HepG2 (cell line): ENCODE data around the gene PRR12. TPM values are rescaled to one million over a fixed set of nuclear protein-coding genes. Genes with fewer than 3 reads are reported as not detected.
A peak's percentile ranks its signal among the peaks of the same experiment; 100 is the strongest.

Experiments used
- CBFB ChIP-seq: sonication (generic); formaldehyde crosslinking; IDR thresholded peaks from 2 replicates; pipeline ENCODE4 v1.4.0; 2020; ENCODE audit warnings: missing genetic modification reagents
- FIP1L1 ChIP-seq: fragments of 200-400 bp; formaldehyde crosslinking; IDR thresholded peaks from 2 replicates; pipeline ENCODE4 v1.6.1; 2018; ENCODE audit warnings: low read depth, mild to moderate bottlenecking, low read length, moderate library complexity, borderline replicate concordance; ENCODE audit not compliant: insufficient read depth
- FOXK2 ChIP-seq: fragments of 450-650 bp; IDR thresholded peaks from 2 replicates; pipeline ENCODE4 v1.6.1; 2016
- MIXL1 ChIP-seq: IDR thresholded peaks from 2 replicates; pipeline ENCODE4 v1.6.1; 2016
- NFYC ChIP-seq: IDR thresholded peaks from 2 replicates; pipeline ENCODE4 v1.6.1; 2016; ENCODE audit warnings: missing genetic modification reagents, missing compliant biosample characterization
- PLRG1 ChIP-seq: fragments of 450-650 bp; conservative IDR thresholded peaks from 2 replicates; pipeline ENCODE4 v1.6.1; 2016
- RFXANK ChIP-seq: IDR thresholded peaks from 2 replicates; pipeline ENCODE4 v1.6.1; 2016
- SIN3A ChIP-seq: IDR thresholded peaks from 2 replicates; pipeline ENCODE4 v1.6.1; 2011; ENCODE audit warnings: low read depth, mild to moderate bottlenecking, control low read depth, low read length, borderline replicate concordance
- SIN3B ChIP-seq: fragments of 150-350 bp; IDR thresholded peaks from 2 replicates; pipeline ENCODE4 v1.6.1; 2014; ENCODE audit warnings: low read length
- SMYD3 ChIP-seq: sonication (generic); formaldehyde crosslinking; IDR thresholded peaks from 2 replicates; pipeline ENCODE4 v1.8.1; 2023; ENCODE audit warnings: mild to moderate bottlenecking, missing genetic modification reagents
- YEATS4 ChIP-seq: sonication (generic); formaldehyde crosslinking; IDR thresholded peaks from 2 replicates; pipeline ENCODE4 v1.4.0; 2020; ENCODE audit warnings: missing genetic modification reagents, borderline replicate concordance
- ZNF10 ChIP-seq: sonication (generic); formaldehyde crosslinking; IDR thresholded peaks from 2 replicates; pipeline ENCODE4 v1.4.0; 2020; ENCODE audit warnings: mild to moderate bottlenecking, low read depth, missing genetic modification reagents, borderline replicate concordance
- ZNF263 ChIP-seq: sonication (generic); formaldehyde crosslinking; IDR thresholded peaks from 2 replicates; pipeline ENCODE4 v1.4.0; 2020; ENCODE audit warnings: missing genetic modification reagents
- ZNF350 ChIP-seq: sonication (generic); formaldehyde crosslinking; IDR thresholded peaks from 2 replicates; pipeline ENCODE4 v1.4.0; 2020; ENCODE audit warnings: mild to moderate bottlenecking, low read depth, missing genetic modification reagents, borderline replicate concordance
- ZNF432 ChIP-seq: sonication (generic); formaldehyde crosslinking; IDR thresholded peaks from 2 replicates; pipeline ENCODE4 v1.5.0; 2020; ENCODE audit warnings: missing genetic modification reagents, mild to moderate bottlenecking, borderline replicate concordance
- ZNF510 ChIP-seq: sonication (generic); formaldehyde crosslinking; IDR thresholded peaks from 2 replicates; pipeline ENCODE4 v1.4.0; 2020; ENCODE audit warnings: low read depth, mild to moderate bottlenecking, missing genetic modification reagents
- ZNF569 ChIP-seq: sonication (generic); formaldehyde crosslinking; IDR thresholded peaks from 2 replicates; pipeline ENCODE4 v1.5.0; 2020; ENCODE audit warnings: mild to moderate bottlenecking, missing genetic modification reagents, moderate library complexity, borderline replicate concordance
- ZNF761 ChIP-seq: sonication (generic); formaldehyde crosslinking; conservative IDR thresholded peaks from 2 replicates; pipeline ENCODE4 v1.4.0; 2020; ENCODE audit warnings: mild to moderate bottlenecking, missing genetic modification reagents
- polyA plus RNA-seq, 8 experiments: library from polyadenylated mRNA; depleted of rRNA in 3 of 8; stranded (reverse) in 7 of 8; unstranded in 1 of 8; fragments of >200 nt; fragmentation: Illumina TruSeq in 4 of 8; extraction: Trizol in 4 of 8; gene quantifications; 2 replicates each; pipeline versions ENCODE4 v1.2.1 to v1.2.3, GENCODE V29; 2011 to 2016; ENCODE audit warnings: low read depth in 4 of 8, missing spikeins in 1 of 8, mixed read lengths in 1 of 8; ENCODE audit not compliant: insufficient read depth in 1 of 8
- total RNA-seq, 5 experiments: library from RNA; depleted of rRNA; stranded (reverse); fragments of >200 nt; fragmentation: Illumina TruSeq; extraction: Trizol; gene quantifications; 2 replicates each; pipeline ENCODE4 v1.2.3, GENCODE V29; 2016; ENCODE audit warnings: low read depth in 1 of 5
- TF ChIP-seq, protein P1 (sequence below): sonication (generic); formaldehyde crosslinking; IDR thresholded peaks from 2 replicates; pipeline ENCODE4 v1.8.1; 2023; ENCODE audit warnings: missing genetic modification reagents, inconsistent platforms, borderline replicate concordance
- TF ChIP-seq, protein P2 (sequence below): sonication (generic); formaldehyde crosslinking; IDR thresholded peaks from 2 replicates; pipeline ENCODE4 v1.5.0; 2020; ENCODE audit warnings: missing genetic modification reagents
- TF ChIP-seq, protein P3 (sequence below): sonication (generic); formaldehyde crosslinking; IDR thresholded peaks from 2 replicates; pipeline ENCODE4 v1.5.1; 2020; ENCODE audit warnings: missing genetic modification reagents, mild to moderate bottlenecking, borderline replicate concordance
- TF ChIP-seq, protein P4 (sequence below): IDR thresholded peaks from 2 replicates; pipeline ENCODE4 v1.6.1; 2016; ENCODE audit warnings: missing genetic modification reagents, missing compliant biosample characterization

PRR12 gene
- total and polyA plus RNA-seq, 2 of the 13 experiments (the other 11 are each of a cell fraction or from before 2014, with no cell fraction given) = 0.62 to 1.5 TPM

DNA sequence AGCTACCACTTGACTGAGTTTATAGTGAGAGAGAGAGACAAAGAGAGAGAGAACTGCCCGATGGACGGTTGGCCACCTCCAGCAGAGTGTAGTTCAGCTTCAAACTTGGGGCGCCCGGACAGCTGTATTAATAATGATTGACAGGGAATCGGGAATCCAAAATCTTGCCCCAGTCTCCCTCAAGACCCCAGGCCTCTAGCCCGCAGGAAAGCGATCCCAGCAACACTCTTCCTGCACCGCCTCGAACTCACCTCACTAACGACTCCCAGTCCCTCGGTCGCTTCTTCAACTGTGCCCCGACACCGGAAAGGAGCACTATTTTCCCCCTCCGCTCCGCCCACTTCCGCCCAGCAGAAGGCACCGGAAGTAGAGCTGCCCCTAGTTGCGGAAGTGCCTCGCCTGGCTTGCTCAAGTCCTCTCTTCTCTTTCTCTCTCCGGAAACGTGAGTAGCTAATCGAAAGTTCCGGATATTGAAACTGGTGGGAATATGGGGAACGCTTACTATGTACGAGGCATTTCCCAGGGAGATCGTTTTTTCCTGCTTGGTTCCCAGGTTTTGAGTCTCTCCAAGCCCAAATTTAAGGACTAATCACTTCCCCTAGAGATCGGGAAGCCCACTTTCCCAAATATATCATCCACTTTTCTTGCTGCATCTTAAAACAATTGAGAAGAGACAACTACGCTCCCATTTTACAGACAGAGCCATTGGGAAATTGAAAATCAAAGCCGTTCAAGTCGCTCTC is 10.5 kb upstream of the PRR12 start, which contains the start of gene NOSIP (continued):
- TF ChIP-seq, protein P1, sequence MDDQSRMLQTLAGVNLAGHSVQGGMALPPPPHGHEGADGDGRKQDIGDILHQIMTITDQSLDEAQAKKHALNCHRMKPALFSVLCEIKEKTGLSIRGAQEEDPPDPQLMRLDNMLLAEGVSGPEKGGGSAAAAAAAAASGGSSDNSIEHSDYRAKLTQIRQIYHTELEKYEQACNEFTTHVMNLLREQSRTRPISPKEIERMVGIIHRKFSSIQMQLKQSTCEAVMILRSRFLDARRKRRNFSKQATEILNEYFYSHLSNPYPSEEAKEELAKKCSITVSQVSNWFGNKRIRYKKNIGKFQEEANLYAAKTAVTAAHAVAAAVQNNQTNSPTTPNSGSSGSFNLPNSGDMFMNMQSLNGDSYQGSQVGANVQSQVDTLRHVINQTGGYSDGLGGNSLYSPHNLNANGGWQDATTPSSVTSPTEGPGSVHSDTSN (CRISPR knock-in tag) = no peak
- no peak for TF ChIP-seq FOXK2
- TF ChIP-seq ZNF510 (CRISPR knock-in tag) = no peak; the same call in 1 of the 2 replicates
- peak; percentile 61; the same call in 1 of the 2 replicates for TF ChIP-seq NFYC (CRISPR knock-in tag)
- 0 out of 2 replicates have a peak, but pooled peaks have one; percentile 33 for TF ChIP-seq ZNF761 (CRISPR knock-in tag)
- TF ChIP-seq, protein P2, sequence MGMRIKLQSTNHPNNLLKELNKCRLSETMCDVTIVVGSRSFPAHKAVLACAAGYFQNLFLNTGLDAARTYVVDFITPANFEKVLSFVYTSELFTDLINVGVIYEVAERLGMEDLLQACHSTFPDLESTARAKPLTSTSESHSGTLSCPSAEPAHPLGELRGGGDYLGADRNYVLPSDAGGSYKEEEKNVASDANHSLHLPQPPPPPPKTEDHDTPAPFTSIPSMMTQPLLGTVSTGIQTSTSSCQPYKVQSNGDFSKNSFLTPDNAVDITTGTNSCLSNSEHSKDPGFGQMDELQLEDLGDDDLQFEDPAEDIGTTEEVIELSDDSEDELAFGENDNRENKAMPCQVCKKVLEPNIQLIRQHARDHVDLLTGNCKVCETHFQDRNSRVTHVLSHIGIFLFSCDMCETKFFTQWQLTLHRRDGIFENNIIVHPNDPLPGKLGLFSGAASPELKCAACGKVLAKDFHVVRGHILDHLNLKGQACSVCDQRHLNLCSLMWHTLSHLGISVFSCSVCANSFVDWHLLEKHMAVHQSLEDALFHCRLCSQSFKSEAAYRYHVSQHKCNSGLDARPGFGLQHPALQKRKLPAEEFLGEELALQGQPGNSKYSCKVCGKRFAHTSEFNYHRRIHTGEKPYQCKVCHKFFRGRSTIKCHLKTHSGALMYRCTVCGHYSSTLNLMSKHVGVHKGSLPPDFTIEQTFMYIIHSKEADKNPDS (CRISPR knock-in tag) = no peak
- TF ChIP-seq FIP1L1 = no peak
- TF ChIP-seq ZNF569 = no peak
- TF ChIP-seq, protein P3, sequence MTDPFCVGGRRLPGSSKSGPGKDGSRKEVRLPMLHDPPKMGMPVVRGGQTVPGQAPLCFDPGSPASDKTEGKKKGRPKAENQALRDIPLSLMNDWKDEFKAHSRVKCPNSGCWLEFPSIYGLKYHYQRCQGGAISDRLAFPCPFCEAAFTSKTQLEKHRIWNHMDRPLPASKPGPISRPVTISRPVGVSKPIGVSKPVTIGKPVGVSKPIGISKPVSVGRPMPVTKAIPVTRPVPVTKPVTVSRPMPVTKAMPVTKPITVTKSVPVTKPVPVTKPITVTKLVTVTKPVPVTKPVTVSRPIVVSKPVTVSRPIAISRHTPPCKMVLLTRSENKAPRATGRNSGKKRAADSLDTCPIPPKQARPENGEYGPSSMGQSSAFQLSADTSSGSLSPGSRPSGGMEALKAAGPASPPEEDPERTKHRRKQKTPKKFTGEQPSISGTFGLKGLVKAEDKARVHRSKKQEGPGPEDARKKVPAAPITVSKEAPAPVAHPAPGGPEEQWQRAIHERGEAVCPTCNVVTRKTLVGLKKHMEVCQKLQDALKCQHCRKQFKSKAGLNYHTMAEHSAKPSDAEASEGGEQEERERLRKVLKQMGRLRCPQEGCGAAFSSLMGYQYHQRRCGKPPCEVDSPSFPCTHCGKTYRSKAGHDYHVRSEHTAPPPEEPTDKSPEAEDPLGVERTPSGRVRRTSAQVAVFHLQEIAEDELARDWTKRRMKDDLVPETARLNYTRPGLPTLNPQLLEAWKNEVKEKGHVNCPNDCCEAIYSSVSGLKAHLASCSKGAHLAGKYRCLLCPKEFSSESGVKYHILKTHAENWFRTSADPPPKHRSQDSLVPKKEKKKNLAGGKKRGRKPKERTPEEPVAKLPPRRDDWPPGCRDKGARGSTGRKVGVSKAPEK (CRISPR knock-in tag) = no peak
- TF ChIP-seq SMYD3 (CRISPR knock-in tag) = no peak
- TF ChIP-seq YEATS4 = 0 out of 2 replicates have a peak, but pooled peaks have one; percentile 64
- TF ChIP-seq RFXANK (CRISPR knock-in tag) = peak; percentile 81
- TF ChIP-seq ZNF10 (CRISPR knock-in tag) = no peak
- TF ChIP-seq ZNF263 (CRISPR knock-in tag) = peak; percentile 87
- TF ChIP-seq CBFB (CRISPR knock-in tag) = no peak
- TF ChIP-seq SIN3A = peak; percentile 96; the same call in 1 of the 2 replicates
- TF ChIP-seq MIXL1 = peak; percentile 93
- TF ChIP-seq ZNF432 (CRISPR knock-in tag) = no peak
- TF ChIP-seq, protein P4, sequence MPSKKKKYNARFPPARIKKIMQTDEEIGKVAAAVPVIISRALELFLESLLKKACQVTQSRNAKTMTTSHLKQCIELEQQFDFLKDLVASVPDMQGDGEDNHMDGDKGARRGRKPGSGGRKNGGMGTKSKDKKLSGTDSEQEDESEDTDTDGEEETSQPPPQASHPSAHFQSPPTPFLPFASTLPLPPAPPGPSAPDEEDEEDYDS (CRISPR knock-in tag) = peak; percentile 94
- TF ChIP-seq SIN3B = peak; percentile 76
- TF ChIP-seq PLRG1 = no peak
- peak; percentile 59; the same call in 1 of the 2 replicates for TF ChIP-seq ZNF350 (CRISPR knock-in tag)
